Activated T-cell treated with anti-CD3 and anti-CD28 coated beads for 1 hour (primary cell): ENCODE data around the gene FUT1.
A peak's percentile ranks its signal among the peaks of the same experiment; 100 is the strongest.
"Not testable (repeated sequence)": the region's sequence is repeated elsewhere in the genome, so short reads cannot be mapped to it uniquely, and the experiment has no call there.

ENCODE experiments used
- DNase-seq: peaks from one replicate; pipeline ENCODE4 v3.0.0-alpha.2; 2020; ENCODE audit warnings: low read depth

The FUT1 gene

GRCh38 chr19:48768171-48768753 is 15.8 kb upstream of the FUT1 start:
- not testable (repeated sequence) for DNase-seq

DNA sequence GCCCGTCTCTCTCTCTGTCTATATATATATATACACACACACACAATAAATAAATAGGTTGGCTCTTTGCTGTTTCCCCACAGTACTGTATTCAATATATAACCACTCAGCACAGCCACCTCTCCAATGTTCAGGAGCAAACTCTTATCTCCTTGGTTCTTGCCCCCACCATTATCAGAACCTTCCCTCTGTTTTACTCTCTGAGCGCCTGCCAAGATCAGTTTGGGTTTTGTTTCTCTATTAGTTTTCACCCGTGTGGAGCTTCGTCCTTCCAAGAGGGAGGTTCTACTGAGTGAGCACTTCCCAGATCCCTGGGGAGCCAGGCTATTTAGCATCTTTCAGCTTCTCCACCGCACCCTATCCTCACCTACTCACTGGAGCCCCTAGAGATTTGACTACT is 13.4 kb upstream of the FUT1 start:
- DNase-seq: not testable (repeated sequence)

DNA sequence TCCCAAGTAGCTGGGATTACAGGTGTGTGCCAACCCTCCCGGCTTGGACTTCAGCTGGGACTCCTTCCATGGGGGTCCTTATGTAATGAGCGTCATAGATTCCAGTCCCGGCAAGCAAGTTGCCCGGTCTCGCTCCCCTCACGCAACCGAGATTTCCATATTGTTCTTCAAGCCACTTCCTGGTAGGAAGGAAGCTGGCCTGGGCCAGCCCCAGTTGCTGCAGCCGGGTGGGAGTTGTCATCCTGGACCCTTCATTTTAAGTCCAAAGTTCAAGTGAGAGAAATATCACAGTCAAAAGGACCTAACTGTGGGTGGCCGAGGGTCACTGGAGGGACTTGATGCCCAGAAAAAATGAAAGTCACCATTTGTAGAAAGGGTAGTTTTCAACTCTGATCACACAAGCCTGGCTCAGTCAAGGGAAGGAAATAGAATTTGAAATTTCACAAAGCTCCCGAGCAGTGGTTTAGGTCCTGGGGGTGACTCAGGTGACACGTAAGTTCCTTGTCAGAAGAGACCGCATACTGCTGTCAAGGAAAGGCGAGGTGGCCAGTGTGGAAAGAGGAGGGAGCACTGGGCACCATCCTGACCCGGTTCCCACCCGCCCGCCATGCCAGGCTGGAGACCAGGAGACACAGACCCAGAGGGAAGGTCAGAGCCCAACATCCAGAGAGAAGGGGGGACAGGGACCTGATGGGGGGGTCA is 8.2 kb upstream of the FUT1 start:
- DNase-seq: no peak

DNA sequence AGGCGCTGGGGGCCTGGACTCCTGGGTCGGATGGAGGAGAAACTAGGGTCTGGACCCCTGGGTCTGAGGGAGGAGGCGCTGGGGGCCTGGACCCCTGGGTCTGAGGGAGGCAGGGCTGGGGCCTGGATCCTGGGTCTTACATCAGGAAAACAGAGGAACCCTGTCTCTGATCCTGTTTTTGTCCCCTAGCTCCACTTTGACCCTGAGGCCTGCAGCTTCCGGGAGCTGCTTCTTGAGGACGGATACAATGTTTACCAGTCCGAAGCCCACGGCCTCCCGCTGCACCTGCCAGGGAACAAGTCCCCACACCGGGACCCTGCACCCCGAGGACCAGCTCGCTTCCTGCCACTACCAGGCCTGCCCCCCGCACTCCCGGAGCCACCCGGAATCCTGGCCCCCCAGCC is 5.3 kb upstream of the FUT1 start:
- no peak for DNase-seq

DNA sequence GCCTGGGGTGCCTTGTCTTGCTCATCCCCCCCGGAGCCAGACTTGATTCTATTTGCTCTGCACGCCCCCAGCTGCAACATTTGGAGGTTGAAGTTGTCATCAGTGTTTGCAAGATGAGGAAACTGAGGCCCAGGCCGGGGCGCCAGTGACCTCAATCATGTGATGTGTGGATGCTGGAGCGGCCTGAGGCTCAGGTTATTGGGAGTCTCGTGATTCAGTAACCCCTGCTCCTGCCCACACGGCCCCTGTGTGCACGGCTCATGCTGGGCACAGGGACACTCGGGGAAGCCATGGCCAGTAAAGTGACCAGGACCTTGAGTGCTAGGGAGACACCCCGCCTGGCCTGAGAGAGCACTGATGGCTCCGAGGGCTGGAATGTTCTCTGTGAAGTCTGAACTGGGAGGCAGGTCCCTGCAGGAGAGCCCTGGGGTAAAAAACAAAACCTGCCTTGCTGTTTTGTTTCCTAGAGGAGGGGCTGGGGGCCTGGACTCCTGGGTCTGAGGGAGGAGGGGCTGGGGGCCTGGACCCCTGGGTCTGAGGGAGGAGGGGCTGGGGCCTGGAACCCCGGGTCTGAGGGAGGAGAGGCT is 4.7 kb upstream of the FUT1 start:
- DNase-seq: no peak

DNA sequence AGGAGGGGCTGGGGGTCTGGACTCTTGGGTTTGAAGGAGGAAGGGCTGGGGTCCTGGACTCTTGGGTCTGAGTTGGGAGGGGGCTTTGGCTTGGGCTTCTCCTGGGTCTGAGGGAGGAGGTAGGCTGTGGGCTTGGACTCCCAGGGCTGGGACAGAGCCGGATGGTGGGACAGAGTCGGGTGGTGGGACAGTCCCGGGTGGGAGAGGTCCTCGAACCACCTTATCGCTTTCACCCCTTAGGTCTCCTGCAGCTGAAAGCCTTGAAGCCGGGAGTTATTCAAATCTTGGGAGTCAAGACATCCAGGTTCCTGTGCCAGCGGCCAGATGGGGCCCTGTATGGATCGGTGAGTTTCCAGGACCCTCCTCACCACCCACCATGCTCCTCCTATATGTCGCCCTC is 4.2 kb upstream of the FUT1 start:
- no peak for DNase-seq

- DNase-seq: no peak
Measured at GRCh38 chr19:48756212-48756611, 3.8 kb upstream of the FUT1 start.

DNA sequence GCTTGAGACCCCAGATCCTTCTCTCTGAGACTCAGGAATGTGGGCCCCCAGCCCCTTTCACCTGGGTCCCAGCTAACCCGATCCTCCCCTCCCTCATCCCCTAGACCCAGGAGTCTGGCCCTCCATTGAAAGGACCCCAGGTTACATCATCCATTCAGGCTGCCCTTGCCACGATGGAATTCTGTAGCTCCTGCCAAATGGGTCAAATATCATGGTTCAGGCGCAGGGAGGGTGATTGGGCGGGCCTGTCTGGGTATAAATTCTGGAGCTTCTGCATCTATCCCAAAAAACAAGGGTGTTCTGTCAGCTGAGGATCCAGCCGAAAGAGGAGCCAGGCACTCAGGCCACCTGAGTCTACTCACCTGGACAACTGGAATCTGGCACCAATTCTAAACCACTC is 3.3 kb upstream of the FUT1 start:
- DNase-seq: no peak

DNA sequence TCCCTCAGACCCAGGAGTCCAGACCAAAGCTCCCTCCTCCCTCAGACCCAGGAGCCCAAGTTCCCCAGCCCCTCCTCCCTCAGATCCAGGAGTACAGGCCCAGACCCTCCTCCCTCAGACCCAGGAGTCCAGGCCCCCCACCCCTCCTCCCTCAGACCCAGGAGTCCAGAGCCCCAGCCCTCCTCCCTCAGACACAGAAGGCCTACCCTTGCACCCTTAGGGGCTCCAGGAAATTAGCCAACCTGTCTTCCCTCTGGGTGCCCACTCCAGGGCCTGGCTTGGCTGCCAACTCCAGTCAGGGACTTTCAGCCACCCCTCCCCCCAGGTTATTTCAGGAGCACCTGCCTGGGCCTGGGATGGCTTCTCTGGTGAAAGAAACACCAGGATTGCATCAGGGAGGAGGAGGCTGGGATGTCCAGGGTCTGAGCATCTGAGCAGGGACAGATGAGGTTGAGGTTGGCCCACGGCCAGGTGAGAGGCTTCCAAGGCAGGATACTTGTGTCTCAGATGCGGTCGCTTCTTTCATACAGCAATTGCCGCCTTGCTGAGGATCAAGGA is 2.7 kb upstream of the FUT1 start, which contains the start of gene FGF21:
Gene FGF21, plus strand, starts transcription at position 441 of the 558 bp plus-strand sequence. CDS start 713 bp downstream, outside the sequence.
- DNase-seq: no peak

DNA sequence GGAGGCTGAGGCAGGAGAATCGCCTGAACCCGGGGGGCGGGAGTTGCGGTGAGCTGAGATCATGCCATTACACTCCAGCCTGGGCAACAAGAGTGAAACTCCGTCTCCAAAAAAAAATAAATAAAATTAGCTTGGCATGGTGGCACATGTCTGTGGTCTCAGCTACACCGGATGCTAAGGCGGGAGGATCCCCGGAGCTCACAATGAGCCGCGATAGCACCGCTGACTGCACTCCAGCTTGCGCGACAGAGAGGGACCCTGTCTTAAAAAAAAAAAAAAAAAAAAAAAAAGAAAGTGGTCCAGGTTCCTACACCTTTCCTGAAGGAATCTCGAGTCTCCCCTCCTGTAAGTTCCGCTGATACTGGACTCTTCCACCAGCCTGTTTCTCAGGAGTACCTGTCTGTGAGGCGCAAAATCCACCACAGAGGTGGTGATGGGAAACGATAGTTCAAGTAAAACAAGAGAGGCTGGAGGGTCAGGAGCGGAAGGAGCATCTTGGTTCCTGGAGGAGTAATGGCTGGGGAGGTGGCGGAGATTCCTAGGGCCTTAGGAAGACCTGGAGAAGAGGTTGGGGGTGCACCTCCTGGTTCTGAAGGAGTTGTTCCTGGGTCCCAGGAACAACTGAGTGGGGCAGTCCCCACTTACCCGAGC is 471 bp downstream of the FUT1 start:
- no peak for DNase-seq

DNA sequence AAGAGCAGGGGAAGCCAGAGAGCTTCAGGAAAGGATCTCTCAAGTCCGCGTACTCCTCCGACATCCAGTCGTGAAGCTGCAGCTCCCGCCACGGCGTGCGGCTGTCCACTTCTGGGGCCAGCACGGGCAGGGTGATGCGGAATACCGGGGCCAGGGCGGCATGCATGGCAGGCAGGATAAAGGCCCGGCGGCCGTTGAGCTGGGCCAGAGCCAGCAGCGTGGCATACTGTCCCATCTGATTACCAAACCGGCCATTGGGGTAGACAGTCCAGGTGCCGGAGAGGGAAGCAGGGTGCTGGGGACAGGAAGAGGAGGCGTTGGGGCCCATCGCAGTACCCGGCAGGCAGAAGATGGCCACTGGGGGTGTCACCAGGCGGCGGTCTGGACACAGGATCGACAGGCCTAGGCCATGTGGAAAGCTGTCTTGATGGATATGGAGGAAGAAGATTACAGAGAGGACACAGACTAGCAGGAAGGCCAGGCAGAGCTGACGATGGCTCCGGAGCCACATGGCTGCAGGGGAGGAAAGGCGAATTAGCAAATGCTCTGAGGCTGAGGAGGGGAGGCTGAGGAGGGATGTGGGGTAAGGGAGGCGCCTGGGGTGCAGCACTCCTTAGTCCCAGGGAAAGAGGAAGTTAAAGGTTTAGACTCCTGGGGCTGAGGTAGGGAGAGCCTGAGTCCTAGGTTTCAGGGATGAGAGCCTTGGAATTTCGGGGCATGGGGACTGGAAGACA is 1.5 kb downstream of the FUT1 start:
- no peak for DNase-seq

GRCh38 chr19:48750351-48750750 is 2.1 kb downstream of the FUT1 start:
- no peak for DNase-seq

GRCh38 chr19:48749571-48750198 is 2.8 kb downstream of the FUT1 start:
- DNase-seq: no peak

- DNase-seq: no peak
Measured at GRCh38 chr19:48746738-48747575, 5.5 kb downstream of the FUT1 start, which contains the start of gene IZUMO1. Gene IZUMO1 (minus strand): TSS chr19:48746909. CDS start chr19:48745859, 1,050 bp downstream.

DNA sequence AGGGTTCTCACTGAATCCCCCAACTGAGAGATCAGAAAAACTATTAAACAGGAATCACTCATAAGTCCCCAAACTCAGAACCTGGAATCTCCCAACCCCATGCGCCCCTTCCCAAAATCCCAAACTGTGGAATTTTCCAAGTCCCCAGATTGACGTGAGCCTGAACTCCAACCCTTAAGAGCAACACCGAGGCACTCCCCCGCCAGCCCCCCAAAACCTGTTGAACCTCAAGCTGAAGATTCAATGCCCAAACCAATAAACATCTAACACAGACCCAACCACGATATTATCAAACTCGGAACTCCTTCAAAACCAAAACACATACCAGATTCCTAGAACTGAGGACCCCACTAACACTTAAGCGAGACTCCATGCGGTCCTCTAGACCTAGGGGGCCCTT is 6.3 kb downstream of the FUT1 start:
- DNase-seq: no peak

DNA sequence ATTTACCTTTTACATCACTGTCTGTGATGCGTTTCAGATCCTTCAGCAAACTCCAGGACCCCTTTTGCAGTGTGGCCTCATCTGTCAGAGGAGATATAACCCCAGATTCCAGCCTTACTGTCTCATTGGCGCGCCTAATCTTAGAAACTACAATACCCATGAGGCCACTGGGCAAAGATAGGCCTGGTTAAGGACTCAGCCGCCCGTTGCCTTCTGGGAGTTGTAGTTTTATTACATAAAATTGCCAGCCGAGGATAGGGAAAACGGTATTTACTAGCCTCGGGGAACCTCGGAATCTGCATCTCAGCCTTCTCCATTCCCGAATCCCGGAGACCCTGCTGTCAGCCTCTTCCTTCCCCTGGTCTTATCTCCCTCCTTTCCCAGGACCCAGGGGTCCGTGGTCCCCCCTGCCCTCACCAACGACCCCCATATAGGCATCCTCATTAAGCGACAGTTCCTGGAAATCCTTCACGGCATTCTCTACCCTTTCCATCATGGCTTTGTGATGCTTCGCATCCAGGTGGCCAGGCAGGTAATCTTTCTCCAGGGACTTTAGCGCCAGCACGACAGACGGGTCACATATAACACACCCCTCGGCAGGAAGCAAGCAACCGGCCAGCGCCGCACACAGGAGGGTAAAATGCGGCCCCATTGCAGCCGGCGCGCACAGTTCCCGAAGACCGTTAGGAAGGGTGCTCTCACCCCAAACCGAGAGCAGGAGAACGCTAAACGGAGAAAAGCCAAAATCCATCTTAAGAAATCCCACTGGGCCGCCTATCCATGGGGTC is 7.0 kb downstream of the FUT1 start:
- peak; percentile 22 for DNase-seq

GRCh38 chr19:48742096-48742495 is 10.3 kb downstream of the FUT1 start:
- DNase-seq: no peak

- DNase-seq: no peak
Measured at GRCh38 chr19:48741129-48741999, 11.1 kb downstream of the FUT1 start.
